DND-41 (cell line): ENCODE measurements around the gene EXOC3.
"Not testable (repeated sequence)": the region's sequence is repeated elsewhere in the genome, so short reads cannot be mapped to it uniquely, and the experiment has no call there.

Experiments
- ATAC-seq: fragments of 200-7000 bp; cut with Tn5 transposase; 3 replicates; pipeline ENCODE4 v1.9.1; 2021; ENCODE audit warnings: low read depth; ENCODE audit not compliant: insufficient read depth
- DNase-seq: peaks from one replicate; pipeline ENCODE4 v3.0.0-alpha.2; 2020
- H2AFZ ChIP-seq: 2 replicates; pipeline ENCODE4 v1.6.0; 2012; ENCODE audit warnings: low read depth, low read length
- H3K27ac ChIP-seq: 2 replicates; pipeline ENCODE4 v1.5.1; 2012; ENCODE audit warnings: low read length, inconsistent platforms
- H3K27me3 ChIP-seq: fragments of 200-600 bp; sonication (generic); 2 replicates; pipeline ENCODE4 v1.6.0; 2012; ENCODE audit warnings: low read length, mild to moderate bottlenecking, inconsistent platforms; ENCODE audit not compliant: insufficient read depth, poor library complexity
- H3K36me3 ChIP-seq: 2 replicates; pipeline ENCODE4 v1.5.1; 2012; ENCODE audit warnings: low read length, inconsistent platforms; ENCODE audit not compliant: insufficient read depth
- H3K4me1 ChIP-seq: 2 replicates; pipeline ENCODE4 v1.5.1; 2012; ENCODE audit warnings: mild to moderate bottlenecking, low read length; ENCODE audit not compliant: insufficient read depth
- H3K4me2 ChIP-seq: 2 replicates; pipeline ENCODE4 v1.6.0; 2012; ENCODE audit warnings: mild to moderate bottlenecking, moderate library complexity, low read length, inconsistent platforms; ENCODE audit not compliant: insufficient read depth
- H3K4me3 ChIP-seq, 2 experiments: fragments of 200-600 bp in 1 of 2; shearing (Covaris generic) in 1 of 2; 2 replicates each; pipeline ENCODE4 v1.5.1; 2012 to 2016; ENCODE audit warnings: inconsistent platforms in 2 of 2, low read length in 2 of 2, mild to moderate bottlenecking in 2 of 2, low read depth in 1 of 2, moderate library complexity in 1 of 2
- H3K79me2 ChIP-seq: 2 replicates; pipeline ENCODE4 v1.6.0; 2012; ENCODE audit warnings: low read length, inconsistent platforms; ENCODE audit not compliant: insufficient read depth
- H3K9ac ChIP-seq: 2 replicates; pipeline ENCODE4 v1.6.0; 2012; ENCODE audit warnings: low read depth, mild to moderate bottlenecking, inconsistent platforms, low read length, moderate library complexity
- H3K9me3 ChIP-seq: 2 replicates; pipeline ENCODE4 v1.5.1; 2012; ENCODE audit warnings: low read length, moderate library complexity, mild to moderate bottlenecking, inconsistent platforms; ENCODE audit not compliant: insufficient read depth, severe bottlenecking
- H4K20me1 ChIP-seq: 2 replicates; pipeline ENCODE4 v1.6.0; 2012; ENCODE audit warnings: low read length; ENCODE audit not compliant: insufficient read depth
- EZH2 ChIP-seq: IDR thresholded peaks from 3 replicates; pipeline ENCODE4 v1.6.1; 2012; ENCODE audit warnings: borderline replicate concordance, low read depth, mild to moderate bottlenecking, moderate library complexity, low read length, inconsistent platforms; ENCODE audit not compliant: severe bottlenecking
- TF ChIP-seq, protein P1 (sequence below): IDR thresholded peaks from 2 replicates; pipeline ENCODE4 v1.5.1; 2012; ENCODE audit warnings: borderline replicate concordance, low read length, moderate library complexity, mild to moderate bottlenecking; ENCODE audit not compliant: poor library complexity, severe bottlenecking; ENCODE audit errors: extremely low read depth

Gene EXOC3

DNA sequence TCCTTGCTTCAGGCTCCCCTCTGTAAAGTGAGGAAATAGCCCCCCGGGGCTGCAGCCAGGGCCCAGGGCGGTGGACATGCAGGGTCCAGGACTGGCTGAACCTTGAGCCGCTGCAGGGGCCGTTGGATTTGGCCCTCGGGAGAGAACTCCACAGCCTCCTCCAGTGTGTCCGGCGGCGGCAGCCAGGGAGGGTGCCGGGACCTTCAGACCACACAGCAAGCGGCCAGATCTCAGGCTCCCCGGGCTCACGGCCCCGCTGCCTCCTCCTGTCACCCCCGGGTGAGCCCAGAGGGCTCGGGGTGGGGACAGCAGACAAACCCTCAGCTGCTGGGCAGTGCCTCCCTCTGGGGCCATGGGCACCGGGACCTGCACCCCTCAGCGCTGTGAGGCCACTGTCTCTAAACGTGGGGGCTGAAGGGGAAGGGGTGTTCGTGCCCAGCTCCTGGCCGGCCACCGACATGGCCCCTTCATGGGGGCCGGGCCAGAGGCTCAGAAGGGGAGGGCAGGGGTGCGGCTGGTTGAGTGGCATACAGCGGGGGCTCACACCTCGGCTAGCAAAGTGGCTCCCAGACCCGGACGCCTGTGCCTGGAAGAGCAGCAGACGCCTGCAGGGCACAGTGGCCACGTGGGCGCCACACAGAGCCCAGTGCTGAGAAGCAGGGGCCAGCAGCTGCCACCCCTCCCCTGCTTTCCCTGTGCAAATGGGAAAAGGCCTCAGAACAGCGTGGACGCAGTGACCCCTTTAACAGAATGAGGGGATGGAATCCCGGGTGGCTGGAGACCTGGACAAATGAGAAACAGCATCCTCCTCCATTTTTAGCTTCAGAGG lies 61.6 kb downstream of the EXOC3 start:
- no peak for ATAC-seq

DNA sequence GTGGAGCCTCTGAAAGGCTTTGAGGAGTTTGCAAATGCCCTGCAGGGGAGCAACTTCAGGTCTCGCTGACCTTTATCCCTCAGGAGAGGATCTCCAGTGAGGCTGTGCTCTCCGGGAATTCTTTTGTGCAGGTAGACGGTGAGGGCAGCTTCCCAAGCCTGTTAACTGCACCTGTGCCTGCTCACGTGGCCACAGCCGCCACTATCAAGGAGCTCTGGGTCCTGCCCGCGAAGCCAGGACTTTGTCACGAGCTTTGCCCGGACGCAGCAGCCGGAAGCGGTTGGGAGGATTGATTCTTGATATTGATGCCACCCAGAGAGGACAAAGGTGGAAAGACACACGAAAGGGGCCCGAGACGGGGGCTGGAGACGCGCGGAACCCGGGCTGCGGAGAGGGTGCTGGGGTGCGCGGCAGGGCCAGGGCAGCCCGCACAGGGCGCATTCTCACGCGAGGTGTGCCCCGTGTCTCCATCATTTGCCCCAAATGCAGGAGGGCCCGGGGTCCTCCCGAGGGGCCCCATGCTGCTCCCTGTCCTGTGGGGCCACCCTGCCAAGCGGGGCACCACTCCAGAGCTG lies 63.1 kb downstream of the EXOC3 start:
- Histone ChIP-seq H3K27me3 (no peaks in the 10 kb centered on the region), H3K36me3 (no peaks in the 10 kb centered on the region), H3K4me3 (no peak overlapping the region), H3K9me3 (no peaks in the 10 kb centered on the region), H3K27ac (no peak overlapping the region), H3K4me2 (no peak overlapping the region), H3K4me1 (no peaks in the 10 kb centered on the region), H2AFZ (no peak overlapping the region), H4K20me1 (no peaks in the 10 kb centered on the region), H3K79me2 (no peaks in the 10 kb centered on the region), H3K9ac (no peak overlapping the region)
- DNase-seq (no peak), ATAC-seq (no peak)
- TF ChIP-seq, protein P1, sequence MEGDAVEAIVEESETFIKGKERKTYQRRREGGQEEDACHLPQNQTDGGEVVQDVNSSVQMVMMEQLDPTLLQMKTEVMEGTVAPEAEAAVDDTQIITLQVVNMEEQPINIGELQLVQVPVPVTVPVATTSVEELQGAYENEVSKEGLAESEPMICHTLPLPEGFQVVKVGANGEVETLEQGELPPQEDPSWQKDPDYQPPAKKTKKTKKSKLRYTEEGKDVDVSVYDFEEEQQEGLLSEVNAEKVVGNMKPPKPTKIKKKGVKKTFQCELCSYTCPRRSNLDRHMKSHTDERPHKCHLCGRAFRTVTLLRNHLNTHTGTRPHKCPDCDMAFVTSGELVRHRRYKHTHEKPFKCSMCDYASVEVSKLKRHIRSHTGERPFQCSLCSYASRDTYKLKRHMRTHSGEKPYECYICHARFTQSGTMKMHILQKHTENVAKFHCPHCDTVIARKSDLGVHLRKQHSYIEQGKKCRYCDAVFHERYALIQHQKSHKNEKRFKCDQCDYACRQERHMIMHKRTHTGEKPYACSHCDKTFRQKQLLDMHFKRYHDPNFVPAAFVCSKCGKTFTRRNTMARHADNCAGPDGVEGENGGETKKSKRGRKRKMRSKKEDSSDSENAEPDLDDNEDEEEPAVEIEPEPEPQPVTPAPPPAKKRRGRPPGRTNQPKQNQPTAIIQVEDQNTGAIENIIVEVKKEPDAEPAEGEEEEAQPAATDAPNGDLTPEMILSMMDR, result no peak
- TF ChIP-seq EZH2, result no peak

More for the DNA sequence above, 61.6 kb downstream of the EXOC3 start:
- DNase-seq, result no peak
- Histone ChIP-seq H3K79me2 (no peaks in the 10 kb centered on the region), H3K4me1 (no peaks in the 10 kb centered on the region), H3K4me2 (no peak overlapping the region), H2AFZ (no peak overlapping the region), H3K9me3 (no peaks in the 10 kb centered on the region), H3K27ac (no peak overlapping the region), H3K4me3 (no peak overlapping the region), H3K36me3 (no peaks in the 10 kb centered on the region), H4K20me1 (no peaks in the 10 kb centered on the region), H3K9ac (no peak overlapping the region), H3K27me3 (no peaks in the 10 kb centered on the region)
- TF ChIP-seq EZH2, result no peak
- TF ChIP-seq, protein P1, result no peak

DNA sequence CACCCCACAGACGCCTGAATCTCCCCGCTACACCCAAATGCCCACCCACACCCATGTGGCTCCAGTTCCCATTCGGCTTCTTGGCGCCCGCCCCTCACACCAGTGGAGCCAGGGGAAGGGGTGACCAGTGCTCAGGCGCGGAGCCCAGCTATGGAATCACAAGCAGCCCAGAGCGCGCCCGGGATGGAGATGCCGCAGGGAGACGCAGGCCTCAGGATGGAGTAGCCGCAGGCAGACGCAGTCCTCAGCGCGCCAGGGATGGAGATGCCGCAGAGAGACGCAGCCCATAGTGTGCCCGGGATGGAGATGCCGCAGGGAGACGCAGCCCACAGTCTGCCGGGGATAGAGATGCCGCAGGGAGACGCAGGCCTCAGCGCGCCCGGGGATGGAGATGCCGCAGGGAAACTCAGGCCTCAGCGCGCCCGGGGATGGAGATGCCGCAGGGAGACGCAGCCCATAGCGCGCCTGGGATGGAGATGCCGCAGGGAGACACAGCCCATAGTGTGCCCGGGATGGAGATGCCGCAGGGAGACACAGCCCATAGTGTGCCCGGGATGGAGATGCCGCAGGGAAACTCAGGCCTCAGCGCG lies 65.1 kb downstream of the EXOC3 start:
- H3K27me3 ChIP-seq, H3K4me1 ChIP-seq, ATAC-seq, H3K4me3 ChIP-seq, H3K36me3 ChIP-seq, DNase-seq, H3K4me2 ChIP-seq, H2AFZ ChIP-seq, H3K9ac ChIP-seq, H4K20me1 ChIP-seq, H3K9me3 ChIP-seq, H3K27ac ChIP-seq, H3K79me2 ChIP-seq: not testable (repeated sequence)

DNA sequence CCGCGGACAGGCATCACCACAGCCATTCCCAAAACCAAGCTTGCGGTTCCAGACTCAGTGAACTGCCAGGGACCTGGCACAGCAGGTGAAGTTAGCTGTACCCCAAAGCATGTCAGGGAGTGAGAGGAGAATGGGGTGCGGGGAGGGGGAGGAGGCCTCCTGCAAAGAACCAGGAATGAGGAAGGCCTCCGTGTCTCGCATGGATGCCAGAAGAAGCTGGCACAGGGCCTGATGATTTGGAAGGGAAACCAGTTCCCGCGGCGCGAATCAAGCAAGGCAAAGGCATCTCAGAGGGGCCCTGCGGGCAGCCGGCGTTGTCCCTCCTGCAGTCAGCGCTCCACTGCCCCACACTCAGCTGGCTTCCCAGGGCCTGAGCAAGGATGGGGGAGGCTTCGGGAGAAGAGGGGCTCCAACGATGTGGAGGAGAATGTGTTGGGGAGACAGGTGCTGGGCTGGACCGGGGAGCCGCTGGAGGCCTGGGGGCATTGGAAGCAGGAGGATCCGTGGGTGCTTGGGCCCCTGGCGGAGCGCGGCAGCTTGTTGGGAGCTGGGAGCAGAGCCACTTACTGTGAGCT lies 66.7 kb downstream of the EXOC3 start:
- DNase-seq, result no peak
- no peak overlapping the region for H2AFZ ChIP-seq
- H3K4me2 ChIP-seq, result no peak overlapping the region
- no peaks in the 10 kb centered on the region for H3K79me2 ChIP-seq
- H3K9ac ChIP-seq, result no peak overlapping the region
- H3K4me3 ChIP-seq, result no peak overlapping the region
- no peaks in the 10 kb centered on the region for H3K4me1 ChIP-seq
- H3K36me3 ChIP-seq, result no peaks in the 10 kb centered on the region
- no peaks in the 10 kb centered on the region for H3K9me3 ChIP-seq
- TF ChIP-seq, protein P1, result no peak
- no peak for TF ChIP-seq EZH2
- no peak for ATAC-seq
- no peaks in the 10 kb centered on the region for H4K20me1 ChIP-seq
- H3K27ac ChIP-seq, result no peak overlapping the region
- H3K27me3 ChIP-seq, result no peaks in the 10 kb centered on the region
